SIG-M5 (cell line): ENCODE results near the gene CMC2.
A peak's percentile ranks its signal among the peaks of the same experiment; 100 is the strongest.

Experiments used
- DNase-seq: peaks from one replicate; lab custom pipeline; 2025; lab: John Stamatoyannopoulos, UW

CMC2 gene

GRCh38 chr16:81006813-81007695 lies at the start of gene CMC2, which contains the start of gene CENPN:
CMC2 (minus strand) TSS chr16:81006885; CDS start chr16:80997394, 9,491 bp downstream.
CENPN (plus strand) TSS chr16:81007214; CDS start chr16:81011940, 4,726 bp downstream.
- DNase-seq: peak; percentile 91

DNA sequence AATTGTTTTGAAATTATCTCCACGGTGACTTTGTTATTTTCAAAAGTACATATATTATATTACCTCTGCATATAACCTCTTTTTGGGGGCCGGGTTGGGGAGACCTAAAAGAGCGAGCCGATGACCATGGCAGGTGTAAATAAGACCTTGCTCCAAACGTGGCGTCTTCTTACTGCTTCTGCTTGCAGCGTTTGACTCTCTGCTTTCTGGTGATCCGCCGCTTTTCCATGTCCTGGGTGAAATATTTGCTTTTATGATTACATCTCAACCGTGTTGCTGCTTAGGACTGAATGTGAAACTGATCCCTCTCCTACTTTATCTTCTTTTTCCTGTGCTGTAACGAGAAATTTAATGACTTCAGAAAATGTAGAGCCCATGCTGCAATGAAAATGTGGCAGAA lies 47.1 kb upstream of the CMC2 start:
- no peak for DNase-seq

DNA sequence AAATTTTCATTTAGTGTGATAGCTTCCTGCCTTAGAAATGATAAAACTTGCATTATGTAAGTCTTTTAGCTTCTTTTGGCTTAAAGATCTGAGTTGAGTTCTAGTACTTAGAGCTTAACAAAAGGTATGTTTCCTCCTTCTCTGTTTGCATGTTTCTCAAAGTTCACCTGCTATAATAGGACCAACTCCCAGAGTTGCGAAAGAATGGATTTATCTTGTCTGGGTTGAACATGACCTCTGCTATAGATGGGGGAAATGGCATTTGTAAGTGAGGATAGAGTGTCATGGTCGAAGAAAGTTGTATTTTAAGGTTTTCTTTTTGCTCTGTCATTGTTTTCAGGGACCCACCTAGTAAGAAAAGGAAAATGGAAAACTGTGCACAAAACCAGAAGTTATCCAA lies 36.1 kb upstream of the CMC2 start:
- no peak for DNase-seq

DNA sequence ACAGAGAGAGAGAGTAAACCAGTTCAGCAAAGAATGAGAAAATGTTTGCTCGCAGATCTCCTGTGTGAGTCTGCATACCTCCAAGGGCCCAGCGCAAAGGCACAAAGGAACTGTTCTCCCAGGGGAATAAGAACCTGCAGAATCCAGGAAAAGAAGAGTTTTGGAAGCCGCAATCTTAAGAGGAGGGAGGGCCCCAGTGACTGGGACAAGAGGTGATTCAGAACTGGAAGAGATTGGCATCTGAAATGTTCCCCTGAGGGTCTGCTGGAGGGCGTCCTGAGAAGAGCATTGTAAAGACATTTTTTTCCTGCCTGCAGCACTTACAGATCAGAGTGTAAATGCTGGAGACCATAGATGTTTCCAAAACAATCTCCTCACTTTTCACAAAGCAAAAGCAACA lies 35.0 kb upstream of the CMC2 start:
- no peak for DNase-seq

DNA sequence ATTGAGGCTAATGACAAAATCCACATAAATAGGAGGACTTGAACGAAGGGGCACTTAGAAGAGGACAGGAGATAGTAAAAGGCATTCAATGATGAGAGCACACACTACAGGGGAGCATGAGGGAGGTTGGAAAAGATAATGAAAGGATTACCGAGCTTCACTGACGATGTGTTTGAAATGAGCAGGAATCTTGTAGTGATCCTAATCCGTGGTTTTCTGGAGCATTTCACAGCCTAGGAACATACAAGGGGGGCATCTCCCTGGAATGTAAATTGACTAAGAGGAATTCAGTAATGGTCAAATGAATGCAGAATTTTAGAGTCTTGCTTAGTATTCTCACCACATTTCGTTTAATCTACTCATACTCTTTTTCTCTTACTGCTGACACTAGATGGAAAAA lies 34.2 kb upstream of the CMC2 start:
- DNase-seq: no peak

DNA sequence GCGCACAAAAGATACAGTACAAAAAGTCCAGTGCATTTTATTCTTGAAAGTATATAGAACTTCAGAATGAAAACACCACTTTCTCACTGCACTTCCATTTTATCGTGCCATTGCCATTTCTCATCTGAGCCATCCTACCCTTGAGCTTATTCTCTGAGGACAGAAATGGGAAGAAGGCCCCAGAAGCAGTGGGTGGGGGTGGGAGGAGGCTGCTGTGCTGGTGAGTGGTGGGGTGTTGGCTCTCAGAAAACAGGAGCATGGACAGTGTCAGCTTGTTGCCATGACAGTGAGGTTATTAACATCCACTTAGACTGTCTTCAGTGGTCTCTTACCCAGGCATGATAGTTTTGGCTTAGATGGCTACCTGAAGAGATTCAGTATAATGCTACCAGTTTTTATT lies 33.4 kb upstream of the CMC2 start:
- no peak for DNase-seq

DNA sequence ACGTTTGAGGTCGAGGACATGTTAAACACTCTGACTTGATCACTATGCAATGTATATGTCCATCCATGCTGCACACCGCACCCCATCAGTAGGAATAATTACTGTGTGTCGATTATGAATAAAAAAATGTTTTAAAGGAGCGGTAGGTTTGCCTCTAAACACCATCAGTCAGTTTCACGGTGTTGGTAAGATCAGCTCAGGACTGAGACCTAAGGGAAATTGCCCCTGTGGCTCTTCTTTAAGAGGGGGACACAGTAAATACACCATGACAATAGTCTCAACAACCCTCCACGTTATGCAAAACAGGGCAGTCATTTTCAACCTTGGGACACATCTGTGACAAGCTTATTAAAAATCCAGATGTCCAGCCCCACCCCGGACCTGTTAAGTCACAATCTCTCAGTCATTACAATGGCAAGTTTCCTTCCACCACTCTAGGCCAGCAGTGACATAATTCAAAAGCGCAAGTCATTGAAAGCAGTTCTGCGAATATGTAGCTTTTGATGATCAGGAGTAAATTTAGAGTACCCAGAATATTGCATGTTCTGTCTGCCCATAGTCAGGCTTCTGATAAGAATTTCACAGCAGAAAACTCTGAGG lies 30.2 kb upstream of the CMC2 start:
- no peak for DNase-seq

GRCh38 chr16:81035975-81036750 lies 29.5 kb upstream of the CMC2 start:
- no peak for DNase-seq

DNA sequence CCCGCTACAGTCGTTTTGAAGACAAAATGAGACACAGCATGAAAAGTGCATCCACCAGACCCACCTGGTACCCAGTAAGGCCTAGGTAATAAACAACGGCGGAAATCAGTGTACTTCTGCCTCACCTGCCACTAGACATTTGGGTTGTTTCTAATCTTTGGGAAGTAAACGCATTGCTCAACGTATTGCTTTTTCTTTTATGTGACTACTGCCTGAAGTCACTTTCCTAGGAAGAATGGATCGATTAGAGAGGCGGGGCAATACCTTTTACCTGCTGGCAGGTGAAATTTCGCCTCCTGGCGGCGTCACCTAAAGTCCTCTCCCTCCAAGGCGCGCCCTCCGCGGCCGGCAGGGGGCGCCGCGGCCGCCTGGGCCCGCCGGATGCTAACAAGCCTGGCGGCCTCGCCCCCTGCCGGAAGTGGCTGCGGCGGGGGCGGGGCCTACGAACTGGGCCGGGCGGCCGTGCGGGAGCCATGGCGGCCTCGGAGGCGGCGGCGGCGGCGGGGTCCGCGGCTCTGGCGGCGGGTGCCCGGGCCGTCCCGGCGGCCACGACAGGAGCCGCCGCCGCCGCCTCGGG lies 28.8 kb upstream of the CMC2 start, which contains the start of gene ATMIN:
Gene ATMIN, plus strand, starts transcription at position 445 of the 577 bp plus-strand sequence. Its CDS starts 29 bp downstream, at position 474.
- no peak for DNase-seq

GRCh38 chr16:81029930-81030604 lies 23.4 kb upstream of the CMC2 start:
- no peak for DNase-seq

- no peak for DNase-seq
Measured at GRCh38 chr16:81026429-81026828, 19.7 kb upstream of the CMC2 start.

DNA sequence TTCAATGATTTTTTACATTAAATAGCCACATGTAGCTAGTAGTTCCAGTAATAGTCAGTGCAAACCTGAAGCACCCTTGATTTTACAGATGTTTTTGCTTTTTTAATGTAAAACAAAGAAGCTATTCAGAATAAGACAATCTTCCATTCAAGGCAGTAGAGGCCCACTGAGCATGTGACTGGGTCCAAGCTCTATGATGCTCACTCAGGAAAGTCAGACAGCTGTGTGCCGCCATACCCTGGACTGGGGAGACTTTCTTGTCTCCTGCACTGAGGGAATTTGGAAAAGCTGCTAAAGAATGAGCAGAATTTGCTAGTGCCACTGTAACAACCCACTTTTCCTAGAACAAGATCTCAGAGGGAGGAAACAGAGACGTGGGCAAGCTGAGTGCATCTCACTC lies 11.8 kb upstream of the CMC2 start:
- no peak for DNase-seq

- no peak for DNase-seq
Measured at GRCh38 chr16:81014672-81015071, 8.0 kb upstream of the CMC2 start.

DNA sequence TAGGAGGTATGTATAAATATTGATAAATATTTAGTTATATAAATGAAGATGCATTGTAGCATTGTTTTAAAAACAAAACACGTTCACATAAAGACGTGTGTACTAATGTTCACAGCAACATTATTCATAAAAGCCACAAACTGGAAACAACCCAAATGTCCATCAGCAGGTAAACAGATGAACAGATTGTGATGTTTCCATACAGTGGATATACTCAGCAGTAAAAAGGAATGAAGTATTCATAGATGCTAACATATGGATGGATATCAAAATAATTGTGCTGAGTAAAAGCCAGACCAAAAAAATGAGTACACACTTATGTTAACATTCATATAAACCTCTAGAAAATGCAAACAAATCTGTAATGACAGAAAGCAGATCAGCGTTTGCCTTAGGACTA lies 6.3 kb upstream of the CMC2 start:
- DNase-seq: no peak

- no peak for DNase-seq
Measured at GRCh38 chr16:81008505-81008789, 1.8 kb upstream of the CMC2 start.

DNA sequence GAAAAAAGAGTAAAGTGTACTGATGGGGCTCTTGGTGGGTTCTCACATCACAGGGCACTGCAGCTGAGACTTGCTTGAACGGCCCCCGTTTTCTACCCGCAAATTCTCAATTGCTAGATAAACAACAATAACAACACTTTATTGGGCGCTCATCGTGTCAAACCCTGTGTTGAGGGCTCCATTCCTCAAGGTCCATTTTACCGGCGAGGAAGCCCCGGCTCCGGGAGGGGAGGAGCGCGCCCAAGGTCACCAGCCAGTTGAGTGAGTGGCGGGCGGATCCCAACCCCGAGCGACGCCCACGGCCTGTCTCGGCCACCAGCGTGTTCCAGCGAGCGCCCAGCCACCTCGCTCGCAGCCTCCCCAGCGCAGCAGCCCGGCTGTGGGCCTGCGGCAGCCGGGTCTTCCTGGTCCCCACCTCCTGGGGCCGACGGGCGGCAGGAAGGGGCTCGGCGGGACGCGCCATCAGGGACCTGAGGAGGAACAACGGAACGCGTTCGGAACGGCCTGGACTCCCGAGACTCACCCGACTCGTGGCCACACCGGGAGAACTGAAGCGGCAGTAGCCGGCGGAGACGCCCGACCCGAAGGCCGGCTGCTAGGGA lies 373 bp downstream of the CMC2 start:
- DNase-seq: no peak

DNA sequence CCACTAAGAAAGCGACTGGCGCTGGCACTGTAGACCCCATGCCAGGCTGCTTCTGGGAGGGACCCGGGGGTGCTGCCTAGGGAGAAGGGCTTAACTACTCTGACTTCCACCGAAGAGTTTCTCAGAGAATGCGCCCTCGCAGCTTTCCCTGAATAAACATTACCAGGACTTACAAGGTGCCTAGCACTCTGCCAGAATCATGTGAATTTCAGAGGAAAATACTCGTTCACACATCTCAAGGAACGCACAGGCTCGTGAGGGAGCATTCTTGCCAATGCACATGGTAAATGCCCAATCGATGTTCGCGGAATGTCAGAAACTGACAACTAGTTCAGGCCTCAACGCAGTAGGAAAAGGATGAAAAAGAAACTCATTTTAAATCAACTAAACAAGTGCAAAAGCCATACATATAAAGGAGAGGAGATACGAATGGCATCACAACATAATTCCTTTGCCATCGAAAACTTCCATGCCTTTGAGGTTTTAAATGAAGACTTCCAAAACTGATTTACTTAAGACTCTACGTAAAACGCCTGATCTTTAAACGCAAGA lies 999 bp downstream of the CMC2 start:
- DNase-seq: no peak

- DNase-seq: no peak
Measured at GRCh38 chr16:81004646-81005353, 1.9 kb downstream of the CMC2 start.

DNA sequence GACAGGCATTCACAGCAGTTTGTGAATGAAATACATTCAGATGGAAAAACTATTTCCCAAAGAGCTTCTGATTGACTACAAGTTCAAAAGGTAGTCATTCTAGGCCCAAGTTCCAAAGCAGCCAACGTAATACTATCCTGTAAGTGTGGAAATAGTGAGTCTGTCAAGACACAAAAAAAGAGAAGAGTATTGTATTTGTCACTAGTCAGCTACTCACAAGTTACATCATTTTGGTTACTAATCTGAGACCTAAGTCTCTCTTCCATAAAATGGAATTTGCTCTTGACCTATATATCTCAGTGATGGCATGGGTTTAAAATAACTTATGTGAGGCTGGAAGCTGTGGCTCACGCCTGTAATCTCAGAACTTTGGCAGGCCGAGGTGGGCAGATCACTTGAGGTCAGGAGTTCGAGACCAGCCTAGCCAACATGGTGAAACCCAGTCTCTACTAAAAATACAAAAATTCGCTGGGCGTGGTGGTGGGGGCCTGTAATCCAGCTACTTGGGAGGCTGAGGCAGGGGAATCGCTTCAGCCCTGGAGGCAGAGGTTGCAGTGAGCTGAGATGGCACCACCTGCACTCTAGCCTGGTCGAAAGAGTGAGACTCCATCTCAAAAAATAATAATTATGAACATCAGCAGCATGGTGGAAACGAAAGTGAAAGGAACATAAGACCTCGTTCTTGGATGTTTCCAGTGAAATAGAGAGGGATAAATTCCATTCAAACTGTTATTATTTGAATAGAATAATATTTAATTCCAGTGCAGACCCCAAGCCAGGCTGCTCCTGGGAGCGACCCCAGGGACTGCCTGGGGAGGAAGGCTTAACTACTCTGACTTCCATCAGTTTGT lies 2.9 kb downstream of the CMC2 start:
- no peak for DNase-seq

DNA sequence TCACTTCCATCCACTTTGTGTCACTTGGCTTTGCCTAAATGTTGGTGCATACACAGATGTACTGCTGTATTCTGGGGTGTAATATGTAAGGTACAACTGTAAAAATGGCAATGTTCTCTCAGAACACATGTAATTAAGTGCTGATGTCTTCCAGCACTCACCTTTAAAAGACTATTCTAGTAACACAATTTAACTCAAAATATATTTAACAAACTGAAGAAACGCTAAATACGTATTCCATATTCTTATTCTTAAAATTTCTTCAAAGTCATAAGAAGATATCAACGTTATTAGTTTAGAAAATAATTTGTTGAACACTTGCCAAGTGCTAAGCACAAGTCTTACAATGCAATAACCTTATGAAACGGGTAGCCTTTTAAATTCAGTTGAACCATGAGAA lies 3.6 kb downstream of the CMC2 start:
- DNase-seq: no peak
